ENCODE measurements around the gene SLC1A2.
"Not testable (repeated sequence)": the region's sequence is repeated elsewhere in the genome, so short reads cannot be mapped to it uniquely, and the experiment has no call there.

The SLC1A2 gene

DNA sequence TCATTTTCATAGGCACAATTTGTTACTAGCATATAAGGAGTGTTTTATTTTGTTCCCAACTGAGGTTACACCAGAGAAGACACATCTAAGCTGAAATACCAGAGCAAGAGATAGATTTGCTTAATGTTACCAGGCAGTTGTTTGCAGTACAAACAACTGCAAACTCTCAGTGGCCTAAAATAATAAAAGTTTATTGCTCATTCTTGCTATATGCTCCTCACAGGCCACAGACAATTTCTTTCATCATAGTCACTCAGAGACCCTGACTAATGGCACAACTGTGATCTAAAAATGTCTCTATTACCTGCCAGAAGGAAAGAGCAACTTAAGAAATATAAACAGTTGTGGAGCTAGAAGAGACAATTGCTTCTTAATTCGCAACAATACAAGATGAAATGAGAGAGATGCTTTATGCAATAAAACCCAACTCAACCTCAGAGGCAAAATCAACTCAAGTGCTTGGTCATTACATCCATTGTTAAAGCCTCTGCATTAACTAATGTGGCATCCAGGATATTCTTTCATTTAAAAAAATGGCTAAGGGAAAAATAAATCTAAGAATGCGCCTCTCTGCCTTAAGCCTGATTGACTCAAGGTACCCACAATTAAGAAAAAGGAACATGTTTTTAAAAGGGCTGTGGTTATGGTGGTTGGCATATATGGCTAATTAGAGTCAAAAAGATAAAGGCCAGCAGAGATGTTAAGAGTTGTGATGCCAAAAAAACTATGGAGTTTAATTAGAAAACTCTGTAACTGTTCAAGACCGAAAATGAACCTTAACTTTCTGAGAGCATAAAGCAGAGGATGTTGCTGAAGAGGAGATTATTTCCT is 176.7 kb downstream of the SLC1A2 start:
- DNase-seq (ENCODE audit: low read depth in 2 of 2), result no peak

DNA sequence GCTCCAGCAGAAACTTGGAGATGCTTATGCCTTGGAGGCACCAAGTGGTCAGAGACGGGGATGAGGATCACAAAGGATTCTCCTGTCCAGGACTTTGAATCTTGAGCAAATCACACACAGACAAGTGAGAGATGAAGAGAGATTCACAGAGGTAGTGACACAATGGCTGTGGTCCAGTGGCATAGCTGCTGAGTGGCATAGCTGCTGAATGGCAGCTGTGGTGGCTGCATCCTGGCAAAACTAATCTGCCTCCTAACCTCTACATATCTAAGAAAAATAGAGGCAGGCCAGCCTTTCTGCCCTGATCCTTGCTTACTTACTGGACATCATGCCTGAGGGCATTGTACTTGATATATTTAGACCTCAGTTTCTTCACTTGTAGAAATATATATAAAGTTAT is 177.8 kb downstream of the SLC1A2 start:
- no peak for DNase-seq (ENCODE audit: low read depth in 2 of 2)

DNA sequence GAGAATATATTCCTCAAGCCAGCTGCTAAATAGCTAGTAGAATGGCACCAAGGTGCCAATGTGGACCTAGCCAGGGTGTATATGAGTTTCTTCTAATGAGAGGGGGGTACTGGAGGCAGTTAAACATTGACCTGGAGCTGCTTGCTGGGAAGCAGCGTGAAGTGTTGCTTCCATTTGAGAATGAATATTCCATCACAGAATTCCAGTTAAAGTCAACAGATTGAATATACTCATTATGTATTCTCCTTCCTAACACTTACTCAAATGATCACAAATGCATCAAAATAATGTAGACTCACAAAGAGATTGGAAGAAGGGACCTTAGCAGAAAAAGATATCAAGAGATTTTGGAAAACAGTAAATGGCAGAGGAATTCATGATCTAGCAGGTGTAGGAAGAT is 178.3 kb downstream of the SLC1A2 start:
- DNase-seq (ENCODE audit: low read depth in 2 of 2), result no peak

GRCh38 chr11:35239471-35240075 is 179.8 kb downstream of the SLC1A2 start:
- no peak for DNase-seq (ENCODE audit: low read depth in 2 of 2)

DNA sequence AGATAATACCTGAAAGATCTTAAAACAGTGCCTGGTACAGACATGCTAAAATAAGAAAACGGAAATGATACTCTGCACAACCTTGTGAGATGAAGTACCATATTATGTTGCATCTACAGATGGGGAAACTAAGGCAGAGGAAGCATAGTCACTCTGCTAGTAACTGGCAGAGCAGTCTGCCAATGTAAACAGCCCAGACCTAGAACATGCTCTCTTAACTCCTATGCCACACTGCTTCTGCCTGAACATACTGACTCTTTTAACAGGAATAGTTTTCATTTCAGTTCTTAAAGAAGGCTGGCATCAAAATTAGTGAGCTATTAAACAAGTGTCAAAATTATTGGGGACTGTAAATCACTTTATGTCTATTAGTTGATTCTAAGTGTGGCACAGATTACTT is 180.5 kb downstream of the SLC1A2 start:
- DNase-seq (ENCODE audit: low read depth in 2 of 2), result no peak

DNA sequence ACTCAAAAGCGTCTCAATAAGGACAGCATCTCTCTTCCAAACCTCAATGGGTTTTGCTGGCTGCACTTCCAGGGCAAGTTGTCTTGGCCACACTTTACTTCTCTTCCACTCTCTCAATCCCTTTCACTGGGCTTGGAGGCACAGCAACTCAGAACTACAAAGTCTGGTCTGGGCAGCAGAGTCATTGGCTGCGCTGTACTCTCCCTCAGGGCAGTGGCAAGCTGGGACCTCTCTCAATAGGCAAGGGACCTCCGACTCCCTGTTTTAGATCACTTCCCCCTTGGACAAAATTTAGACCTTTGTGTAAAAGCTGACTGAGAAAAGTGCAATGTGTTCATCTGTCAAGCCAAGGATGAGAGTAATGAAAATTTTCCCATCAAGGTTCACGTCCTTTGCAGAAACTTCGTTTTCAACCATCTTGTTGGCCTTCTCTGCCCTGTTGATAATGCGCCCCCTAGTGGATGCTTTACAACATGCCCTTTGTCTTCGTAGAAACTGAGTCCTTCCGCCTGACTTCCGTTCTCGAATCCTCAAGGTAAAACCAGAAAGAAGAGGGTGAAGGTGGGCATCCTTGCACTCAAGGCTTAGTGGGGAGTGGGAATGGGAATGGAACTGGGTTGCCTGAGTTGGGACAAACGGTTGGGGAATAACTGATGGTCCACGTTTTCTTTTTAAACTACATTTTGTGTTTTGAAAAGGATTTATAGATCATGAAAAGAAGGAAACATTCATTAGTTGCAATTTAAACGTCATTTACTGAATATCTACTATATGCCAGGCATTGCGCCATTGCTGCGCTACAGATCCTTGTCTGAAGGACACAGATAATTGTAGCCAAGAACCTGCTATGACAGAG is 181.3 kb downstream of the SLC1A2 start:
- peak; percentile 36 to 61 for DNase-seq (ENCODE audit: low read depth in 2 of 2)

DNA sequence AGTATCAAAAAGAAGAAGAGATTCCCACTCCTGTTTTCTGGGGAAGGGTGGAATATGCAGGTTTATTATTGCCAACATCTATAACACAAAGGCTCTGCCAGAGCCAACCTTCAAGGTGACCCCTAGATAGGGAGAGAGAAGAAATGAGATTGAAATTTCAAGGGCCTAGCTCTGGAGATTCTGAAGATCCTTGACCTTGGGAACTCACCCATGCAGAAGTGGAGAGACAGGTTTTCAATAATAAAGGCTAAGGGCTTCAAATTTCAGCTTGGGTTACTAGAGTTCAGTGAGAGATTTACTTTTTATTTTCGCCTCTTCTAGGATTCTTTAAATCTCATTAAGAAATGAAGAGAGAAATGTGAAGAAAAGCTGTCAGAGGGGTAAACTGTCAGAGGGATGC is 182.0 kb downstream of the SLC1A2 start:
- no peak for DNase-seq (ENCODE audit: low read depth in 2 of 2)

DNA sequence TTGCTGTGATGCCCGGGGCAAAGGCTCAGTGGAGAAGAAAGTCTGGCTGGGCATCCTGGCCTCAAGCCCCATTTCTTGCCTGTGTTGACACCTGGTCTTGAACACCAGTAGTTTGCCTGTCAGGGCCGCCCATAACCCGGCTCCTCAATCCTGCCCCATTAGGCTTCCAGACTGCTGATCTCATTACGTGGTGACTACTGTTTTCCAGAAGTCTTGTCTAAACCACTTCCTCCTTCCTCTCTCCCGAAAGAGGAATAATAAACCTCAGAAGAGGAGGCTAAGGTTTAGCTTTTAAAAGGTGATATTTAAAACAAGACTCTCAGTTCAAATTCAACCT is 182.7 kb downstream of the SLC1A2 start:
- no peak for DNase-seq (ENCODE audit: low read depth in 2 of 2)

- DNase-seq (ENCODE audit: low read depth in 2 of 2), result peak; percentile 41 to 48
Measured at GRCh38 chr11:35235936-35236666, 183.3 kb downstream of the SLC1A2 start.

DNA sequence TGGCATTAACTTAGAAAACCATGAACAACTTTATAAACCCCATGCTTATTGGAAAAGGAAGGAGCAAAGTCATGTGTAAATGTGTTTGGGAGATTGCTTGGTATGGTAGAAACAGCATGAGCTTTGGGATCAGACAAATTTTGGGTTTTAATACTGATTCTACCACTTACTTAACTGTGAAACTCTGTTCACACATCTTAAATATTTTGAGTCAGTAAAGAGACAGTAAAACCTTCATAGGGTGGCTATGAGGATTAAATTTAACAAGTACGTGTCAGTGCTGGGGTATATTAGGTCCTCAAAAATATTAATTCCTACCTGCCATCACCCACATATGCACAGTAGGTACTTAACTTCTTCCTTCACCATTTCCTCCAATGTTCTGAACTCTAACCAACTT is 183.9 kb downstream of the SLC1A2 start:
- DNase-seq (ENCODE audit: low read depth in 2 of 2), result no peak

DNA sequence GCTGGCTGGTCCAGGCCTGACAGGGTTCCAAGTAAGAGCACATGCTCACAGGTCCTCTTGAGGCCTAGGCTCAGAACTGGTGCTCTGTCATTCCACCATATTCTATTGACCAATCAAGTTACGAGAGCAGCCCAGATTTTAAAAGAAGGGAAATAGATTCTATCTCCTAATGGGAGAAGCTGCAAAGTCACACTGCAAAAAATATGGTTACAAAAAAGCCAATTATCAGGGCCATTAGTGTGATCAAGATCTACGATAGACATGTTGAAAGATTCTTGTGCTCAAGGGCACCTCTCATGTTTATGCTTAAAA is 184.2 kb downstream of the SLC1A2 start:
- DNase-seq (ENCODE audit: low read depth in 2 of 2), result no peak

GRCh38 chr11:35234460-35235156 is 184.8 kb downstream of the SLC1A2 start:
- no peak for DNase-seq (ENCODE audit: low read depth in 2 of 2)

DNA sequence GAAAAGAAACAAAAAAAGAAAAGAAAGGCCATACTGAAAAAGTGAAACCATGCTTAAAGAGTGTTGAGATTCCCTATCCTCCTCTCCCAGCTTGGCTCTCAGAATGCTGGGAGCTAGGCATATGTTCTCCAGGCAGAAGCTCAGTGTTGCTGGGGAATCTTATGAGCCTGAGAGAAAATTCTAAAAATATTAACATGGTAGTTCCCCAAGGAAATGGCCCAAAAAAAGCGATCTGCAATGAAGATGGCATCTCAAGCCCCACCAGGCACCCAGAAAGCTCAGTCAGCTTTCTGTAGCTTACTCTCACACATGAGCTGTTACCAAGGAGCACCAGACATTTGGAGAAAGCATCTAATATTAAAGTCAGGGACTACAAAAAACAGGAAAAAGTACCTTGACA is 185.8 kb downstream of the SLC1A2 start:
- DNase-seq (ENCODE audit: low read depth in 2 of 2), result no peak

- DNase-seq (ENCODE audit: low read depth in 2 of 2), result no peak
Measured at GRCh38 chr11:35232891-35233330, 186.4 kb downstream of the SLC1A2 start.

DNA sequence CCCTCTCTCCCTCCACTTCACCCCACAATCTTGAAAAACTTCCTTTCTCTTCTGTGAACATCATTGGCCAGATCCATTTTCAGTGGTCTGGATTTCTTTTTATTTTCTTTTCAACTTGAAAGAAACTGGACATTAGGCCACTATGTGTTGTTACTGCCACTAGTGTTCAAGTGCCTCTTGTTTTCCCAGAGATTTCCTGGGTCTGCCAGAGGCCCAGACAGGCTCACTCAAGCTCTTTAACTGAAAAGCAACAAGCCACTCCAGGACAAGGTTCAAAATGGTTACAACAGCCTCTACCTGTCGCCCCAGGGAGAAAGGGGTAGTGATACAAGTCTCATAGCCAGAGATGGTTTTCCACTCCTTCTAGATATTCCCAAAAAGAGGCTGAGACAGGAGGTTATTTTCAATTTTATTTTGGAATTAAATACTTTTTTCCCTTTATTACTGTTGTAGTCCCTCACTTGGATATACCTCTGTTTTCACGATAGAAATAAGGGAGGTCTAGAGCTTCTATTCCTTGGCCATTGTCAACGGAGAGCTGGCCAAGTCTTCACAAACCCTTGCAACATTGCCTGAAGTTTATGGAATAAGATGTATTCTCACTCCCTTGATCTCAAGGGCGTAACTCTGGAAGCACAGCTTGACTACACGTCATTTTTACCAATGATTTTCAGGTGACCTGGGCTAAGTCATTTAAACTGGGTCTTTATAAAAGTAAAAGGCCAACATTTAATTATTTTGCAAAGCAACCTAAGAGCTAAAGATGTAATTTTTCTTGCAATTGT is 188.1 kb downstream of the SLC1A2 start:
- DNase-seq (ENCODE audit: low read depth in 2 of 2), result no peak

DNA sequence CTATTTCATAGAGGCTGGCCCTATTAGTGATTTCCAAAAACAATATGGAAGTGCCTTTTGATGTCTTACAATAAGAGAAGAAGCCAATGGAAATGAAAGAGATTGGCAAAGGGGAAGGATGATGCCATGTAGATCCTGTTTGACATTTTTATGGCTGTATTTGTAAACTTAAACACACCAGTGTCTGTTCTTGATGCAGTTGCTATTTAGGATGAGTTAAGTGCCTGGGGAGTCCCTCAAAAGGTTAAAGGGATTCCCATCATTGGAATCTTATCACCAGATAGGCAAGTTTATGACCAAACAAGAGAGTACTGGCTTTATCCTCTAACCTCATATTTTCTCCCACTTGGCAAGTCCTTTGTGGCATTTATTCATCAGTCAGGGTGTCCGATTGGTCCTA is 189.0 kb downstream of the SLC1A2 start:
- DNase-seq (ENCODE audit: low read depth in 2 of 2), result no peak

- DNase-seq (ENCODE audit: low read depth in 2 of 2), result no peak
Measured at GRCh38 chr11:35228328-35228725, 191.0 kb downstream of the SLC1A2 start.

GRCh38 chr11:35227576-35228327 is 191.6 kb downstream of the SLC1A2 start:
- no peak for DNase-seq (ENCODE audit: low read depth in 2 of 2)

- not testable (repeated sequence) for DNase-seq (ENCODE audit: low read depth in 2 of 2)
Measured at GRCh38 chr11:35226756-35227155, 192.6 kb downstream of the SLC1A2 start.

- DNase-seq (ENCODE audit: low read depth in 2 of 2), result no peak
Measured at GRCh38 chr11:35225946-35226520, 193.3 kb downstream of the SLC1A2 start.

All from stimulated activated CD4-positive, alpha-beta T cell treated with anti-CD3 and anti-CD28 coated beads, Interleukin-15, amount 100 ng/mL, for 48 hours (primary cell).